Measurements from ENCODE around the gene OR5H1. TPM values are rescaled to one million over a fixed set of nuclear protein-coding genes. Genes with fewer than 3 reads are reported as not detected.

Gene OR5H1
- total and polyA plus RNA-seq, 9 of the 15 experiments (the other 6 are each of a cell fraction or from before 2014, with no cell fraction given) = not detected

- no peak overlapping the region for H3K4me3 ChIP-seq
- DNase-seq (ENCODE audit: extremely low read depth in 1 of 4, low spot score in 3 of 4) = no peak
- TF ChIP-seq HMBOX1 (IDR thresholded peaks at IDR 0.05) (no peak), CREBBP (IDR thresholded peaks at IDR 0.05; ENCODE audit: low read depth, low read length) (no peak), VEZF1 (CRISPR knock-in tag; IDR thresholded peaks at IDR 0.05) (no peak), PREB (CRISPR knock-in tag; IDR thresholded peaks at IDR 0.05) (no peak), TEAD4 (IDR thresholded peaks at IDR 0.05; ENCODE audit: low read length) (no peak), TEAD4 (CRISPR knock-in tag; IDR thresholded peaks at IDR 0.05; ENCODE audit: borderline replicate concordance) (no peak), L3MBTL2 (IDR thresholded peaks at IDR 0.05) (no peak), SMARCA4 (IDR thresholded peaks at IDR 0.05) (no peak), RCOR1 (IDR thresholded peaks at IDR 0.05; ENCODE audit: borderline replicate concordance in 1 of 2, low read depth in 2 of 2, low read length in 2 of 2) (no peak), SIN3A (IDR thresholded peaks at IDR 0.05; ENCODE audit: borderline replicate concordance in 2 of 2, control insufficient read depth in 1 of 2, low read depth in 2 of 2, low read length in 2 of 2) (no peak), SNRNP70 (optimal IDR thresholded peaks at IDR 0.05; ENCODE audit: low read depth, low read length) (no peak), MED1 (CRISPR knock-in tag; IDR thresholded peaks at IDR 0.05; ENCODE audit: borderline replicate concordance) (no peak), CEBPG (CRISPR knock-in tag; IDR thresholded peaks at IDR 0.05) (no peak), CEBPG (tag; conservative IDR thresholded peaks at IDR 0.05 in 1 of 2, IDR thresholded peaks at IDR 0.05 in 1 of 2) (no peak)
Measured at GRCh38 chr3:98151241-98151640, 20.7 kb downstream of the OR5H1 start.

More at GRCh38 chr3:98151241-98151640, 20.7 kb downstream of the OR5H1 start:
- Histone ChIP-seq H4K20me1 (replicated peaks; ENCODE audit: control insufficient read depth, insufficient read depth, low read length) (no peaks in the 10 kb centered on the region), H3K9me3 (replicated peaks; ENCODE audit: control insufficient read depth, insufficient read depth, low read depth, low read length) (no peaks in the 10 kb centered on the region), H3K9me1 (ENCODE audit: control insufficient read depth, insufficient read depth, low read length) (no peaks in the 10 kb centered on the region), H3K4me2 (ENCODE audit: insufficient read depth, low read length) (no peak overlapping the region), H3K27ac (ENCODE audit: extremely low read depth, low read depth, low read length) (no peak overlapping the region), H2AFZ (ENCODE audit: low read depth, low read length) (no peak overlapping the region), H3K27me3 (ENCODE audit: control insufficient read depth in 2 of 2, insufficient read depth in 2 of 2, low read length in 2 of 2) (no peaks in the 10 kb centered on the region), H3K36me3 (ENCODE audit: control insufficient read depth, insufficient read depth, low read length) (no peaks in the 10 kb centered on the region), H3K79me2 (ENCODE audit: control insufficient read depth, insufficient read depth, low read length) (no peaks in the 10 kb centered on the region), H3K4me1 (replicated peaks in 1 of 2; ENCODE audit: control insufficient read depth in 2 of 2, insufficient read depth in 2 of 2, low read length in 2 of 2) (no peaks in the 10 kb centered on the region), H3K9ac (ENCODE audit: insufficient read depth in 1 of 2, low read depth in 2 of 2, low read length in 2 of 2) (no peak overlapping the region)
- no TSS peak for BruUV-seq (replicated peaks)
- no peak for FAIRE-seq
- 0% methylated on average over 5 of the region's 5 CpGs for WGBS (ENCODE audit: insufficient coverage, low coverage, missing lambda C conversion rate)
- no peak for ATAC-seq
- ChIA-PET CTCF (ENCODE audit: low intra/inter-chr PET ratio) (no interaction called here), POLR2A (no interaction called here)
- in situ Hi-C loops (cut with MboI) (no loop called here), intact Hi-C loops (cut with micrococcal nuclease) (no loop called here)
